ENCODE measurements around the gene L3HYPDH. TPM values are rescaled to one million over a fixed set of nuclear protein-coding genes. Genes with fewer than 3 reads are reported as not detected.

The L3HYPDH gene
- total and polyA plus RNA-seq, 2 of the 13 experiments (the other 11 are each of a cell fraction or from before 2014, with no cell fraction given): 30.5 to 36.6 TPM

DNA sequence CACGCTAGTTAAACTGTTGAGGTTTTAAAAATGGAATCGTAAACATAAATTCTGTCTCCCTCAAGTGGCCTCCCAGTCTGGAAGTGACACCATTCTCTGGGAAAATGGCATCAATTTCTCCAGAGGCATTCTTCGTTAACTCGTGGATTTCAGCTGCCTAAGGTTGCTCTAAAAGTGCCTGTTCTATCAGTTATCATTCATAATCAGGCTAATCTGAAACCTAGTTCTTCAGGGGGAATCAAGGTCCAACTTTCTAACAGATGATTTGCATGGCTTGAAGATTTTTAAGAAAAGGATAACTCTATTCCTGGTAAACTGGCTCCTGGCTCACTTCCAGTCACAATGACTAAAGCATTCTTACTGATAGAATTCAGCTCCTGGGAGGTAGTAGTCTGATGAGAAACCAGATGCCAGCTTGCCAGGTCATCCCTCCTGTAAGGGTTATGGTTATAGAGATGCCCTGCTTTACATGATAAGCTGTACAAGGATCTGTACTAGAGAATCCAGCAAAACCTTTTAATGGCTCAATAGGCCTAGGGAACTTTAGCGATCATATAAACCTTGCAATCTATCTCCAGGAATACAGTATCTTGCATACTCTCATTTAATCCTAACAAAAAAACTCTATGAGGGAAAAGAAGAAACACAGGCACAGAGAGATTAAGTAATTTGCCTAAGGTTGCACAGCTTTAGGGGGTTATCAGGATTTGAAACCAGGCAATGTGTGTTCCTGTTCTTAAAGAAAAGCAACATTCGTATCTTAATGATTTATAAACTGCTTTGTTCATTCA, 1.5 kb downstream of the L3HYPDH start (continued):
- TF ChIP-seq ZNF605 (CRISPR knock-in tag; IDR thresholded peaks at IDR 0.05) (no peak), ZNF672 (CRISPR knock-in tag; IDR thresholded peaks at IDR 0.05) (no peak), KDM1A (CRISPR knock-in tag; IDR thresholded peaks at IDR 0.05) (0 out of 2 replicates have a peak, but pooled peaks have one; percentile 48), ZNF256 (CRISPR knock-in tag; conservative IDR thresholded peaks at IDR 0.05) (no peak), NR2F2 (IDR thresholded peaks at IDR 0.05; ENCODE audit: borderline replicate concordance, low read depth) (0 out of 2 replicates have a peak, but pooled peaks have one; percentile 2), ZNF160 (CRISPR knock-in tag; IDR thresholded peaks at IDR 0.05) (no peak), TCF12 (IDR thresholded peaks at IDR 0.05) (no peak), TCF12 (CRISPR knock-in tag; IDR thresholded peaks at IDR 0.05) (no peak), SYNCRIP (IDR thresholded peaks at IDR 0.05; ENCODE audit: insufficient read depth, low read depth, low read length) (no peak), FOXC1 (CRISPR knock-in tag; IDR thresholded peaks at IDR 0.05; ENCODE audit: borderline replicate concordance) (no peak), ZNF768 (CRISPR knock-in tag; IDR thresholded peaks at IDR 0.05) (peak; percentile 34; the same call in 1 of the 2 replicates)

- intact Hi-C loops (cut with micrococcal nuclease; ENCODE audit: unreplicated experiment): no loop called here
- Histone ChIP-seq H3K4me2 (ENCODE audit: low read depth, low read length) (peak overlapping the region; percentile 93), H4K20me1 (ENCODE audit: insufficient read depth, low read length) (peaks cover 12% of the 10 kb centered on the region), H3K4me1 (ENCODE audit: insufficient read depth, low read length) (peaks cover 46% of the 10 kb centered on the region), H3K79me2 (ENCODE audit: insufficient read depth, low read length) (peaks cover 45% of the 10 kb centered on the region), H3K27me3 (ENCODE audit: control insufficient read depth in 1 of 2, insufficient read depth in 2 of 2, low read length in 2 of 2) (peaks cover 0 to 4% of the 10 kb centered on the region in 2 experiments; a peak in 1 of 5 replicates), H3K9me3 (ENCODE audit: low read length) (no peaks in the 10 kb centered on the region), H3K36me3 (replicated peaks in 1 of 2; ENCODE audit: control insufficient read depth in 1 of 2, insufficient read depth in 2 of 2, low read length in 2 of 2) (peaks cover 0 to 4% of the 10 kb centered on the region in 2 experiments; a peak in 2 of 5 replicates), H2AFZ (ENCODE audit: low read length) (no peak overlapping the region), H3K9ac (ENCODE audit: insufficient read depth, low read depth, low read length) (peak overlapping the region; percentile 97), H3K4me3 (replicated peaks in 1 of 3; ENCODE audit: insufficient read depth in 1 of 3, low read depth in 2 of 3, low read length in 3 of 3) (peak overlapping the region in 2 of 3 experiments; percentile 83 to 87; a peak in 2 of 6 replicates), H3K27ac (ENCODE audit: extremely low read length, insufficient read depth, low read length) (peak overlapping the region; percentile 96)
- in situ Hi-C loops (cut with HindIII; ENCODE audit: extremely low pct_ligation_motif_present, low pct_unique_long_range_greater_than_20kb): no loop called here
- DNase-seq (ENCODE audit: low spot score) (peak; percentile 18), FAIRE-seq (no peak), ATAC-seq (no peak)
- WGBS (ENCODE audit: low lambda C conversion rate): 78% methylated on average over 2 of the region's 2 CpGs
- CTCF ChIA-PET (ENCODE audit: low intra/inter-chr PET ratio, low total read pairs): no interaction called here
- POLR2A ChIA-PET: no interaction called here
- no TSS peak for BruUV-seq (replicated peaks)
- no peak for TF ChIP-seq MAF1 (CRISPR knock-in tag; IDR thresholded peaks at IDR 0.05; ENCODE audit: borderline replicate concordance)
- TF ChIP-seq ZNF574 (CRISPR knock-in tag; IDR thresholded peaks at IDR 0.05): peak; percentile 24; the same call in 1 of the 2 replicates
- TF ChIP-seq KLF13 (CRISPR knock-in tag; IDR thresholded peaks at IDR 0.05): no peak
- TF ChIP-seq ZNF33A (CRISPR knock-in tag; IDR thresholded peaks at IDR 0.05; ENCODE audit: borderline replicate concordance): no peak
- no peak for TF ChIP-seq ZNF10 (CRISPR knock-in tag; IDR thresholded peaks at IDR 0.05; ENCODE audit: borderline replicate concordance, low read depth)
- TF ChIP-seq ZNF543 (CRISPR knock-in tag; IDR thresholded peaks at IDR 0.05): no peak
- TF ChIP-seq ZC3H13 (CRISPR knock-in tag; IDR thresholded peaks at IDR 0.05): no peak
- no peak for TF ChIP-seq BCL6 (CRISPR knock-in tag; IDR thresholded peaks at IDR 0.05)
- TF ChIP-seq, protein P1, sequence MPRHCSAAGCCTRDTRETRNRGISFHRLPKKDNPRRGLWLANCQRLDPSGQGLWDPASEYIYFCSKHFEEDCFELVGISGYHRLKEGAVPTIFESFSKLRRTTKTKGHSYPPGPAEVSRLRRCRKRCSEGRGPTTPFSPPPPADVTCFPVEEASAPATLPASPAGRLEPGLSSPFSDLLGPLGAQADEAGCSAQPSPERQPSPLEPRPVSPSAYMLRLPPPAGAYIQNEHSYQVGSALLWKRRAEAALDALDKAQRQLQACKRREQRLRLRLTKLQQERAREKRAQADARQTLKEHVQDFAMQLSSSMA (CRISPR knock-in tag; IDR thresholded peaks at IDR 0.05): no peak
- peak; percentile 60 for TF ChIP-seq ZNF629 (CRISPR knock-in tag; conservative IDR thresholded peaks at IDR 0.05)
Measured at GRCh38 chr14:59481871-59482540, 2.2 kb downstream of the L3HYPDH start.
